ENCODE measurements around the gene LRRC25.

- TF ChIP-seq EZH2 (IDR thresholded peaks at IDR 0.05) = no peak
- TF ChIP-seq POLR2AphosphoS5 (IDR thresholded peaks at IDR 0.05; ENCODE audit: borderline replicate concordance, low read depth, low read length) = no peak
These were observed 26.0 kb upstream of the LRRC25 start for GRCh38 chr19:18423258-18424020.

Measured in SK-N-MC (cell line).